Astrocyte (in vitro differentiated cells and primary cell): ENCODE results near the gene ACTR3C.

Experiments used
- EZH2 ChIP-seq: IDR thresholded peaks from 2 replicates; pipeline ENCODE4 v1.6.1; 2012; ENCODE audit warnings: mild to moderate bottlenecking, low read length, inconsistent platforms; ENCODE audit not compliant: insufficient read depth
- TF ChIP-seq, protein P1 (sequence below): IDR thresholded peaks from 2 replicates; pipeline ENCODE4 v1.5.1; 2011; ENCODE audit warnings: low read depth, mild to moderate bottlenecking, inconsistent platforms, low read length, moderate library complexity; ENCODE audit not compliant: insufficient read depth

DNA sequence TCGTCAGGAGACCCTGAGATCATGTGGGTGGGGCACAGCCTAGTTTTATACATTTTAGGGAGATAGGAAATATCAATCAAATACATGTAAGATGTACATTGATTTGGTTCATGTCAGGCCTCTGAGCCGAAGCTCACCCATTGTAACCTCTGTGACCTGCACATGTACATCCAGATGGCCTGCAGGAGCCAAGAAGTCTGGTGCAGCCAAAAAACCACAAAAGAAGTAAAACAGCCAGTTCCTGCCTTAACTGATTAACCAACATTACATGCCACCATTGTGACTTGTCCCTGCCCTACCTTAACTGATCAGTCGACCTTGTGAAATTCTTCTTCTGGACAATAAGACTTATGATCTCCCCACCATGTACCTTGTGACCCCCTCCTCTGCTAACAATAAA lies 16.2 kb downstream of the ACTR3C start:
- TF ChIP-seq, protein P1, sequence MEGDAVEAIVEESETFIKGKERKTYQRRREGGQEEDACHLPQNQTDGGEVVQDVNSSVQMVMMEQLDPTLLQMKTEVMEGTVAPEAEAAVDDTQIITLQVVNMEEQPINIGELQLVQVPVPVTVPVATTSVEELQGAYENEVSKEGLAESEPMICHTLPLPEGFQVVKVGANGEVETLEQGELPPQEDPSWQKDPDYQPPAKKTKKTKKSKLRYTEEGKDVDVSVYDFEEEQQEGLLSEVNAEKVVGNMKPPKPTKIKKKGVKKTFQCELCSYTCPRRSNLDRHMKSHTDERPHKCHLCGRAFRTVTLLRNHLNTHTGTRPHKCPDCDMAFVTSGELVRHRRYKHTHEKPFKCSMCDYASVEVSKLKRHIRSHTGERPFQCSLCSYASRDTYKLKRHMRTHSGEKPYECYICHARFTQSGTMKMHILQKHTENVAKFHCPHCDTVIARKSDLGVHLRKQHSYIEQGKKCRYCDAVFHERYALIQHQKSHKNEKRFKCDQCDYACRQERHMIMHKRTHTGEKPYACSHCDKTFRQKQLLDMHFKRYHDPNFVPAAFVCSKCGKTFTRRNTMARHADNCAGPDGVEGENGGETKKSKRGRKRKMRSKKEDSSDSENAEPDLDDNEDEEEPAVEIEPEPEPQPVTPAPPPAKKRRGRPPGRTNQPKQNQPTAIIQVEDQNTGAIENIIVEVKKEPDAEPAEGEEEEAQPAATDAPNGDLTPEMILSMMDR = no peak
- no peak for TF ChIP-seq EZH2
